CD8-positive, alpha-beta memory T cell (primary cell): ENCODE measurements around the gene OPRL1. TPM values are rescaled to one million over a fixed set of nuclear protein-coding genes. Genes with fewer than 3 reads are reported as not detected.
"Not testable (repeated sequence)": the region's sequence is repeated elsewhere in the genome, so short reads cannot be mapped to it uniquely, and the experiment has no call there.

Source experiments
- CTCF ChIA-PET: fragments of 350-600 bp; sonication (Branson Sonifier 250); formaldehyde crosslinking; loops from one replicate; lab custom pipeline; 2021; ENCODE audit warnings: antibody characterized with exemption; lab: Charles Lee
- POLR2A ChIA-PET: fragments of 350-600 bp; sonication (Branson Sonifier 250); formaldehyde crosslinking; loops from one replicate; lab custom pipeline; 2021; ENCODE audit warnings: antibody characterized with exemption; lab: Charles Lee
- DNase-seq, 5 donors: peaks; one replicate each; pipeline versions ENCODE4 v3.0.0 to v3.0.0-alpha.2; 2020 to 2022; ENCODE audit warnings: mixed read lengths in 1 of 5
- H3K27ac ChIP-seq: one replicate; pipeline ENCODE4 v1.7.0; 2013; ENCODE audit warnings: low read depth, mild to moderate bottlenecking, low read length, moderate library complexity
- H3K27me3 ChIP-seq: 2 replicates; pipeline ENCODE4 v1.7.0; 2013; ENCODE audit warnings: low read length, mild to moderate bottlenecking; ENCODE audit not compliant: insufficient read depth, poor library complexity, severe bottlenecking
- H3K36me3 ChIP-seq: 2 replicates; pipeline ENCODE4 v1.7.0; 2013; ENCODE audit warnings: mild to moderate bottlenecking, low read length, moderate library complexity; ENCODE audit not compliant: insufficient read depth
- H3K4me1 ChIP-seq: 2 replicates; pipeline ENCODE4 v1.7.0; 2013; ENCODE audit warnings: mild to moderate bottlenecking, low read length, moderate library complexity; ENCODE audit not compliant: insufficient read depth
- H3K4me3 ChIP-seq: 2 replicates; pipeline ENCODE4 v1.7.0; 2013; ENCODE audit warnings: mild to moderate bottlenecking, low read length
- H3K9me3 ChIP-seq: 2 replicates; pipeline ENCODE4 v1.7.0; 2013; ENCODE audit warnings: mild to moderate bottlenecking, low read length
- H3K27ac Mint-ChIP-seq, 8 donors: one replicate each; pipeline ENCODE4 v1.8.0; 2020 to 2021; ENCODE audit warnings: mixed read lengths in 8 of 8, mild to moderate bottlenecking in 6 of 8, inconsistent platforms in 3 of 8, moderate library complexity in 3 of 8
- H3K27me3 Mint-ChIP-seq, 2 donors: one replicate each; pipeline ENCODE4 v1.8.0; 2020 to 2021; ENCODE audit warnings: mixed read lengths in 2 of 2, mild to moderate bottlenecking in 1 of 2, moderate library complexity in 1 of 2
- H3K36me3 Mint-ChIP-seq, 3 donors: one replicate each; pipeline ENCODE4 v1.8.0; 2020 to 2021; ENCODE audit warnings: mixed read lengths in 3 of 3, inconsistent platforms in 1 of 3, mild to moderate bottlenecking in 1 of 3
- H3K4me1 Mint-ChIP-seq, 3 donors: one replicate each; pipeline ENCODE4 v1.8.0; 2020 to 2021; ENCODE audit warnings: mixed read lengths in 3 of 3, inconsistent platforms in 1 of 3, mild to moderate bottlenecking in 1 of 3
- H3K4me3 Mint-ChIP-seq, 7 donors: one replicate each; pipeline ENCODE4 v1.8.0; 2020 to 2021; ENCODE audit warnings: mixed read lengths in 7 of 7, mild to moderate bottlenecking in 6 of 7, moderate library complexity in 4 of 7, inconsistent platforms in 2 of 7
- H3K9me3 Mint-ChIP-seq, 5 donors: one replicate each; pipeline ENCODE4 v1.8.0; 2020 to 2022; ENCODE audit warnings: mixed read lengths in 5 of 5, mild to moderate bottlenecking in 3 of 5, moderate library complexity in 2 of 5, inconsistent platforms in 1 of 5
- polyA plus RNA-seq: library from polyadenylated mRNA; unstranded; fragments of 300-500 nt; fragmentation: Illumina TruSeq; gene quantifications from one replicate; pipeline ENCODE4 v1.2.3, GENCODE V29; 2021
- total RNA-seq, 2 experiments: library from RNA; stranded (reverse); gene quantifications; one replicate each; pipeline ENCODE4 v1.2.3, GENCODE V29; 2021

OPRL1 gene
- total and polyA plus RNA-seq, 3 experiments from 2014 or later, result 0.38 to 0.49 (median 0.44) TPM

DNA sequence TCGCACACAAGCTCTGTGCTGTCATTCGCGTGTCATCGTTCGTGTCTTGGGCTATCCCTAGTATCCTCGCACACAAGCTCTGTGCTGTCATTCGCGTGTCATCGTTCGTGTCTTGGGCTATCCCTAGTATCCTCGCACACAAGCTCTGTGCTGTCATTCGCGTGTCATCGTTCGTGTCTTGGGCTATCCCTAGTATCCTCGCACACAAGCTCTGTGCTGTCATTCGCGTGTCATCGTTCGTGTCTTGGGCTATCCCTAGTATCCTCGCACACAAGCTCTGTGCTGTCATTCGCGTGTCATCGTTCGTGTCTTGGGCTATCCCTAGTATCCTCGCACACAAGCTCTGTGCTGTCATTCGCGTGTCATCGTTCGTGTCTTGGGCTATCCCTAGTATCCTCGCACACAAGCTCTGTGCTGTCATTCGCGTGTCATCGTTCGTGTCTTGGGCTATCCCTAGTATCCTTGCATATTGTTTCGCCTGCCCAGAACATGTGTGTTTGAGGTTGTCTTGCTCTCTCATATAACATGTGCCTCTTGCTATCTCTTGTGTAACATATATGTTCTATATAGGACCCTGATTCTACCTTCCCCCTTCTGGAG lies 7.4 kb downstream of the OPRL1 start:
- H3K4me3 ChIP-seq, POLR2A ChIA-PET, DNase-seq, H3K4me3 Mint-ChIP-seq, H3K9me3 ChIP-seq, H3K27me3 ChIP-seq, H3K36me3 ChIP-seq, H3K27ac ChIP-seq, H3K4me1 ChIP-seq, H3K9me3 Mint-ChIP-seq, H3K36me3 Mint-ChIP-seq, H3K27ac Mint-ChIP-seq, H3K27me3 Mint-ChIP-seq: not testable (repeated sequence)
- CTCF ChIA-PET, result interaction anchor here (1.6 kb wide), 1 partner anchor 48 kb away, joined by 5 read pairs; no protein-coding TSS in a partner anchor
- H3K4me1 Mint-ChIP-seq, result peaks cover 5 to 24% (median 12%) of the 10 kb centered on the region in 3 donors

DNA sequence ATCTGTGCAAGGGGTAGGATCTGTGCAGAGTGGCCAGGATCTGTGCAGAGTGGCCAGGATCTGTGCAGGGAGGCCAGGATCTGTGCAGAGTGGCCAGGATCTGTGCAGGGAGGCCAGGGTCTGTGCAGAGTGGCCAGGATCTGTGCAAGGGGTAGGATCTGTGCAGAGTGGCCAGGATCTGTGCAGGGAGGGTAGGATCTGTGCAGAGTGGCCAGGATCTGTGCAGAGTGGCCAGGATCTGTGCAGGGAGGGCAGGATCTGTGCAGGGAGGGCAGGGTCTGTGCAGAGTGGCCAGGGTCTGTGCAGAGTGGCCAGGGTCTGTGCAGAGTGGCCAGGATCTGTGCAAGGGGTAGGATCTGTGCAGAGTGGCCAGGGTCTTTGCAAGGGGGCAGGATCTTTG lies 8.7 kb downstream of the OPRL1 start:
- H3K4me3 ChIP-seq, CTCF ChIA-PET, H3K4me1 ChIP-seq, POLR2A ChIA-PET, DNase-seq, H3K36me3 Mint-ChIP-seq, H3K27ac Mint-ChIP-seq, H3K9me3 Mint-ChIP-seq, H3K36me3 ChIP-seq, H3K27me3 ChIP-seq, H3K9me3 ChIP-seq, H3K27ac ChIP-seq, H3K27me3 Mint-ChIP-seq: not testable (repeated sequence)
- Mint-ChIP-seq H3K4me1 (peaks cover 5 to 17% (median 5%) of the 10 kb centered on the region in 3 donors), H3K4me3 (peak overlapping the region in 1 of 7 donors; percentile 22)

DNA sequence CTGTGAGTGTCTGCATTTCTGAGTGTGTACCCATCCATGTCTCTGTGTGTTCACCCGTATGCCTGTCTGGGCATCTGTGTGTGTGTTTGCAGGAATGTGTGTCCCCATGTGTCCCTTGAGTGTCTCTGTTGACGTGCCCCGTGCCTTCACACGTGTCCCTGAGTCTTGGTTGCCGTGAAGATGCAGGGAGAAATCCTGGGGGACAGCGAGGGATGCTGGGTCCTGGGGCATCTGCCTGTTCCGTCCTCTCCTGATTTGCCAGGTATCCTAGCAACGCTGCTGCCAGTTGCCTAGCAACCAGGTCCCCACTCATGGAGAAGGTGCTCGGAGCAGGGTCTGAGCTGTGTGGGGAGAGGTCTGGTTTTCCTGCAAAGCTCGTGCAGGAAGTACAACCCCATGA lies 10.3 kb downstream of the OPRL1 start:
- Histone ChIP-seq H3K27me3 (no peaks in the 10 kb centered on the region), H3K9me3 (no peaks in the 10 kb centered on the region), H3K4me3 (no peak overlapping the region), H3K27ac (no peak overlapping the region), H3K4me1 (no peaks in the 10 kb centered on the region), H3K36me3 (no peaks in the 10 kb centered on the region)
- POLR2A ChIA-PET, result no interaction called here
- H3K4me1 Mint-ChIP-seq, result peaks cover 0 to 10% (median 1%) of the 10 kb centered on the region in 3 donors
- H3K4me3 Mint-ChIP-seq, result no peak overlapping the region
- CTCF ChIA-PET, result interaction anchor here (1.8 kb wide), 1 partner anchor 51 kb away, joined by 8 read pairs; no protein-coding TSS in a partner anchor
- DNase-seq, result no peak
- no peak overlapping the region for H3K27ac Mint-ChIP-seq
- peaks cover 1 to 3% of the 10 kb centered on the region in 2 donors for H3K27me3 Mint-ChIP-seq
- no peaks in the 10 kb centered on the region for H3K36me3 Mint-ChIP-seq
- peaks cover 0 to 5% (median 2%) of the 10 kb centered on the region in 5 donors for H3K9me3 Mint-ChIP-seq

DNA sequence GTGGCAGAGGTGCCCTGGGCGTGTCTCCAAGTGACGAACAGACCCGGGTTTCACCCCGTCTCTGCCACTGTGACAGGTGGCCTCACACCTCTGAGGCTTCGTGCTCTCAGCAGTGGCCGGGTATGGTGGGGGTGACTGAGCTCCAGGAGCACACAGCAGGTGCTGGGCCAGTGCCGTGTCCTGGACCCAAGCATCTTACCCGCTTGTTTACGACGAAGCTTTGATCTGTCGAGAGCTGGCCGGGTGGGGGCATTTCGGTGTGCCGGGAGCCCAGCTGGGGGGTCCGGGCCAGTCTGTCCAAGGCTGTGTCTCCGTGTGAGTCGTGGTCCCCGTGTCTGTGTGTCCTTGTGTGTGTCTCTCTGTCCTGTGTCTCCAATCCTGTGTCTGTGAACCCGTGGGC lies 11.5 kb downstream of the OPRL1 start:
- Histone ChIP-seq H3K4me1 (no peaks in the 10 kb centered on the region), H3K27ac (no peak overlapping the region), H3K27me3 (no peaks in the 10 kb centered on the region), H3K4me3 (no peak overlapping the region), H3K9me3 (no peaks in the 10 kb centered on the region), H3K36me3 (no peaks in the 10 kb centered on the region)
- no peak for DNase-seq
- peaks cover 0 to 5% (median 2%) of the 10 kb centered on the region in 5 donors for H3K9me3 Mint-ChIP-seq
- peaks cover 0 to 7% (median 1%) of the 10 kb centered on the region in 3 donors for H3K4me1 Mint-ChIP-seq
- ChIA-PET POLR2A (no interaction called here), CTCF (interaction anchor here (1.5 to 1.8 kb wide), 2 partner anchors 10 to 52 kb away, joined by 3 to 8 read pairs; no protein-coding TSS in a partner anchor)
- peak overlapping the region in 2 of 8 donors; percentile 19 to 68 for H3K27ac Mint-ChIP-seq
- H3K27me3 Mint-ChIP-seq, result peaks cover 1 to 3% of the 10 kb centered on the region in 2 donors
- H3K36me3 Mint-ChIP-seq, result no peaks in the 10 kb centered on the region
- no peak overlapping the region for H3K4me3 Mint-ChIP-seq

DNA sequence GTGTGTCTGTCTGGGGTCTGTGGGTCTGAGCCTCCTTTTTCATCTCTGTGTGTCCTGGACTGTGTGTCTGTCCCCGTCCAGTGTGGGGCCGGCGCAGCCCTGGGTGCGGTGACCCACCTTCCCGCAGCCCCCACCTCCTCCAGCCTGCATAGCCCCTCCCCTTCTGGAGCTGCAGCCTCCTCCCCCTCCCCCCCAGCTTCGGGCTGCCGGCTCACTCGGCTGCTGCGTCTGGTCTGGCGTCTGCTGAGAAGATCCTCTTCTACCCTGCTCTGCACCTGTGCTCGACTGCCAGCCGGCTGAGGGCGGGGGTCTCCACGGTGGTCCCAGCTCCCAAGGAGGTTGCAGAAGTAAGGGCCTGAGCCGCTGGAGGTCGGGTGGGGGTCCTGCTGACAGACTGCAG lies 11.9 kb downstream of the OPRL1 start:
- H3K9me3 ChIP-seq, result no peaks in the 10 kb centered on the region
- no peaks in the 10 kb centered on the region for H3K27me3 ChIP-seq
- peaks cover 0 to under 1% (median 0%) of the 10 kb centered on the region in 3 donors for H3K36me3 Mint-ChIP-seq
- no peak overlapping the region for H3K4me3 Mint-ChIP-seq
- H3K27ac ChIP-seq, result no peak overlapping the region
- H3K4me3 ChIP-seq, result no peak overlapping the region
- ChIA-PET POLR2A (no interaction called here), CTCF (interaction anchor here (1.5 to 1.8 kb wide), 2 partner anchors 10 to 52 kb away, joined by 3 to 8 read pairs; no protein-coding TSS in a partner anchor)
- H3K27me3 Mint-ChIP-seq, result peaks cover 0 to 3% of the 10 kb centered on the region in 2 donors
- DNase-seq, result no peak
- H3K4me1 ChIP-seq, result no peaks in the 10 kb centered on the region
- H3K9me3 Mint-ChIP-seq, result peaks cover 0 to 5% (median 2%) of the 10 kb centered on the region in 5 donors
- H3K4me1 Mint-ChIP-seq, result peaks cover 0 to 7% (median 1%) of the 10 kb centered on the region in 3 donors
- no peaks in the 10 kb centered on the region for H3K36me3 ChIP-seq
- H3K27ac Mint-ChIP-seq, result peak overlapping the region in 1 of 8 donors; percentile 68

DNA sequence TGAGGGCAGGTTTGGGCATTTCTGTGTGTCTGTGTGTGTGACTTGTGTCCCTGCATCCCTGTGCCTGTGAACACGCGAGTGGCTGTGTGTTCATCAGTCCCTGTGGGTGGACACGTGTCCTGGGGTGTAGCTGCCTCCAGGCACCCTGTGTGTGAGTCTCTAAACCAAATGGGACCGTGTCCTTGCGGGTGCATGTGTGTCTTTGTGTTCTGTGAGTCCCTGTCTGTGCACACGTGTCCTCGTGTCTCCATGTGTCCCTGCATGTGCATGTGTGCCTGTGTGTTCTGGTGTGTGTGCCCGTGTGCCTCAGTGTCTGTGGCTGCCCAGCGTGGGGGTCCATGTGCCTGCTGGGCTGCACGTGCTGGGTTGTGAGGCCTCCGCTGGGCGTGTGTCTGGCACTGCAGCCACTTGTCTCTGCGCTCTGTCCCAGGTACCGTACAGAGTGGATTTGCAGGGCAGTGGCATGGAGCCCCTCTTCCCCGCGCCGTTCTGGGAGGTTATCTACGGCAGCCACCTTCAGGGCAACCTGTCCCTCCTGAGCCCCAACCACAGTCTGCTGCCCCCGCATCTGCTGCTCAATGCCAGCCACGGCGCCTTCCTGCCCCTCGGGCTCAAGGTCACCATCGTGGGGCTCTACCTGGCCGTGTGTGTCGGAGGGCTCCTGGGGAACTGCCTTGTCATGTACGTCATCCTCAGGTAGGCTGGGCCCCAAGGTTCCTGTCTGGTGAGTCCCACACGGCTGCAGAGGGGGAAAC lies 12.6 kb downstream of the OPRL1 start:
- H3K27ac ChIP-seq, result no peak overlapping the region
- Mint-ChIP-seq H3K27ac (no peak overlapping the region), H3K9me3 (peaks cover 0 to 5% (median 2%) of the 10 kb centered on the region in 5 donors), H3K27me3 (peaks cover 0 to 3% of the 10 kb centered on the region in 2 donors), H3K4me1 (peaks cover 0 to 7% (median 1%) of the 10 kb centered on the region in 3 donors), H3K4me3 (no peak overlapping the region), H3K36me3 (peaks cover 0 to 2% (median 0%) of the 10 kb centered on the region in 3 donors)
- DNase-seq, result no peak
- H3K4me3 ChIP-seq, result no peak overlapping the region
- no peaks in the 10 kb centered on the region for H3K36me3 ChIP-seq
- ChIA-PET POLR2A (no interaction called here), CTCF (interaction anchor here (1.8 kb wide), 1 partner anchor 53 kb away, joined by 8 read pairs; no protein-coding TSS in a partner anchor)
- H3K9me3 ChIP-seq, result no peaks in the 10 kb centered on the region
- no peaks in the 10 kb centered on the region for H3K4me1 ChIP-seq
- H3K27me3 ChIP-seq, result no peaks in the 10 kb centered on the region

DNA sequence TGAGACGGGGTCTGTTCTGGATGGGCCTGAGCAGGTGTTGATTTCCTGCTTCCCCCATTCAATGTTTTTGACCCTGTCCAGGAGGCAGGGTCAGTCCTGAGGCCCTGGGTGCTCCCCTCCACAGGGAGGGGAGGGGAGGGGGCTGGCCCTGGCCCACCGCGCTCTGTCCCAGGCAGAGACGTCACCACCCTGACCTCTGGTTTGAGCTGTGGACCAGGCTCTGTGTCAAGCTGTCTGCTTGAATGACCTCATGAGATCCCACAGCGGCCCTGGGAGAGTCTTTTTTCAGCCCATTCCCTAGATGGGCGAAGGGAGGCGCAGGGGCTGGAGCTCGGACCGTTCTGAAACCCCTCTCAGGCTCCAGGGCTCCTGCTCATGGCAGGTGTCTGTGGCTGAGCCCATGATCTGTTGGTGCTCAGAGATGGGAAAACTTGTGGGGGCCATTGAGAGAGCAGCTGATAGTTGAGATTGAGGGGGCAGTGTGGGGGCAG lies 13.2 kb downstream of the OPRL1 start:
- Mint-ChIP-seq H3K36me3 (peaks cover 0 to 2% (median 0%) of the 10 kb centered on the region in 3 donors), H3K4me3 (no peak overlapping the region), H3K4me1 (peaks cover 0 to 7% (median 1%) of the 10 kb centered on the region in 3 donors), H3K27me3 (peaks cover 0 to 3% of the 10 kb centered on the region in 2 donors), H3K9me3 (peaks cover 0 to 2% (median 0%) of the 10 kb centered on the region in 5 donors), H3K27ac (no peak overlapping the region)
- CTCF ChIA-PET, result no interaction called here
- Histone ChIP-seq H3K36me3 (no peaks in the 10 kb centered on the region), H3K4me3 (no peak overlapping the region), H3K4me1 (no peaks in the 10 kb centered on the region), H3K27ac (no peak overlapping the region), H3K27me3 (no peaks in the 10 kb centered on the region), H3K9me3 (no peaks in the 10 kb centered on the region)
- POLR2A ChIA-PET, result no interaction called here
- DNase-seq, result no peak
